Epithelial cell of proximal tubule (primary cell): ENCODE data around the gene ADAM8. TPM values are rescaled to one million over a fixed set of nuclear protein-coding genes. Genes with fewer than 3 reads are reported as not detected.
"Not testable (repeated sequence)": the region's sequence is repeated elsewhere in the genome, so short reads cannot be mapped to it uniquely, and the experiment has no call there.

Source experiments
- DNase-seq: peaks from one replicate; pipeline ENCODE4 v3.0.0-alpha.2; 2011; ENCODE audit warnings: low read depth
- H3K4me3 ChIP-seq: 2 replicates; pipeline ENCODE4 v1.5.1; 2011; ENCODE audit warnings: low read depth, mild to moderate bottlenecking, low read length
- CTCF ChIP-seq: conservative IDR thresholded peaks from 2 replicates; pipeline ENCODE4 v1.5.1; 2012; ENCODE audit warnings: low read depth, mild to moderate bottlenecking, low read length
- total RNA-seq: library from RNA; depleted of rRNA; stranded (reverse); fragments of >200 nt; gene quantifications from 2 replicates; pipeline ENCODE4 v1.2.3, GENCODE V29; 2015

Gene ADAM8
- total RNA-seq, 1 donor from 2014 or later, result 52.6 TPM

- peak overlapping the region; percentile 31 for H3K4me3 ChIP-seq
- no peak for DNase-seq
- no peak for TF ChIP-seq CTCF
Measured at GRCh38 chr10:133224756-133225372, 51.8 kb downstream of the ADAM8 start.

GRCh38 chr10:133224076-133224475 lies 52.6 kb downstream of the ADAM8 start:
- DNase-seq, result no peak
- H3K4me3 ChIP-seq, result no peak overlapping the region
- no peak for TF ChIP-seq CTCF

- DNase-seq, H3K4me3 ChIP-seq: not testable (repeated sequence)
Measured at GRCh38 chr10:133221756-133222155, 54.9 kb downstream of the ADAM8 start.

GRCh38 chr10:133221331-133221730 lies 55.3 kb downstream of the ADAM8 start:
- DNase-seq, result no peak
- H3K4me3 ChIP-seq, result no peak overlapping the region
- no peak for TF ChIP-seq CTCF

GRCh38 chr10:133219782-133220181 lies 56.9 kb downstream of the ADAM8 start:
- no peak for DNase-seq
- no peak overlapping the region for H3K4me3 ChIP-seq
- TF ChIP-seq CTCF, result no peak

DNA sequence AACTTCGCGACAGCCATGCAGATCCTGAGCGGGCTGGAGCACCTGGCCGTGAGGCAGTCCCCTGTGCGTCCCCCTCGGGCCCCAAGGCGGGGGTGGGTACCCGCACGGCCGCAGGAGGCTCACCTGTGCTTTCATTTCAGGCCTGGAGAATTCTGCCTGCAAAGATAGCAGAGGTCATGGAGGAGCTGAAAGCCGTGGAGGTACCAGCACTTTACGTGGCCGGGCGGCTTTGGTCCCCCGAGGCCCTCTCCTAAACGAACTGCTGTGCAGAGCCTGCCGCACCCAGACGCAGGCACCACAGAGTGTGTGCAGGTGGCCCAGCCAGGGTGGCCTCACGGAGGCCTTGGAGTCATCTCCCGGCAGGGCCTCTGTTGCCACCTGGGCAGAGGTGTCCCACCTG lies 57.8 kb downstream of the ADAM8 start:
- no peak overlapping the region for H3K4me3 ChIP-seq
- no peak for DNase-seq
- no peak for TF ChIP-seq CTCF

DNA sequence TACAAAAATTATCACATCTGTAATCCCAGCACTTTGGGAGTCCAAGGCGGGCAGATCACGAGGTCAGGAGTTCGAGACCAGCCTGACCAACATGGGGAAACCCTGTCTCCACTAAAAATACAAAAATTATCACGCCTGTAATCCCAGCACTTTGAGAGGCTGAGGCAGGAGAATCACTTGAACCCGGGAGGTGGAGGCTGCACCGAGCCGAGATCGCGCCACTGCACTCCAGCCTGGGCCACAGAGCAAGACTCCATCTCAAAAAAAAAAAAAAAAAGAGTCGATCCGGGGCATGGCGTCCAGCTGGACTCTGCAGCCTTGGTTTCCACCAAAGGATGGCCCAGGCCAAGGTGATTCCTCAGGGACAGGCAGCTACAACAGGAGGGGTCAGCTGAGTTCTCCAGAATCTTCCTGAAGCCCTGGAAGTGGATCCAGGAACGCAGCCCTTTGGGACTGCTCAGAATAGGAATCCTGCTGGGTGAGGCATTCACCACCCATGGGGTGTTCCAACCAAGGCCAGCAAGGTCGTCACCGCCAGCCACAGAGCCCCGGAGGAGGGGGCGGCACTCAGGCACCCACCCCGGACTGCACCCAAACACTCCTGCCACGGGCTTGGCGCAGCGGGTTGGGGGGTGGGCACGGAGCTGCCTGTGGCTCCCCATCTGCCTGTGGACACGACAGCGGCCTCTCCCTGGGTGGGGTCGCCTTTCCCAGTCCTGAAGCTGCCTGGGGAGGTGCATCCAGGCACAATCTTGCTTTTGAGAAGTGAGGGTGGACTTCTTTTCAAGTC lies 58.7 kb downstream of the ADAM8 start:
- H3K4me3 ChIP-seq, result no peak overlapping the region
- TF ChIP-seq CTCF, result no peak
- no peak for DNase-seq
